ENCODE measurements around the gene VMAC. TPM values are rescaled to one million over a fixed set of nuclear protein-coding genes. Genes with fewer than 3 reads are reported as not detected.
A peak's percentile ranks its signal among the peaks of the same experiment; 100 is the strongest.

Gene VMAC
- total and polyA plus RNA-seq, 2 experiments from 2014 or later: 2.1 to 4.4 TPM

GRCh38 chr19:5956728-5957127, 52.1 kb downstream of the VMAC start:
- Histone ChIP-seq H3K27me3 (replicated peaks; ENCODE audit: insufficient read depth) (no peaks in the 10 kb centered on the region), H3K79me2 (ENCODE audit: insufficient read depth) (peaks cover 100% of the 10 kb centered on the region), H3F3A (ENCODE audit: insufficient read depth) (peaks cover 49% of the 10 kb centered on the region), H3K4me2 (ENCODE audit: unreplicated experiment) (no peak overlapping the region), H4K20me1 (ENCODE audit: insufficient read depth) (peaks cover 4% of the 10 kb centered on the region; the same call in 1 of the 2 replicates), H3K9me3 (ENCODE audit: low read depth) (no peaks in the 10 kb centered on the region), H3K4me1 (ENCODE audit: insufficient read depth) (peaks cover 39% of the 10 kb centered on the region), H3K27ac (no peak overlapping the region), H3K9me2 (ENCODE audit: insufficient read depth) (no peaks in the 10 kb centered on the region), H2AFZ (no peak overlapping the region), H3K4me3 (no peak overlapping the region), H3K36me3 (ENCODE audit: low read depth) (no peaks in the 10 kb centered on the region), H3K9ac (no peak overlapping the region)
- no peak for DNase-seq
- 94 to 97% methylated on average over 12 of the region's 12 CpGs for WGBS, 2 experiments (ENCODE audit: low coverage in 1 of 2, low lambda C conversion rate in 2 of 2, missing lambda C conversion rate in 2 of 2)
- no peak for TF ChIP-seq EZH2 (IDR thresholded peaks at IDR 0.05; ENCODE audit: insufficient read depth, poor library complexity, severe bottlenecking)
- no peak for TF ChIP-seq EZH2phosphoT487 (IDR thresholded peaks at IDR 0.05; ENCODE audit: insufficient read depth, low read depth)
- in situ Hi-C loops (cut with MboI): no loop called here

- in situ Hi-C loops (cut with MboI): no loop called here
- H3K4me3 ChIP-seq: no peak overlapping the region
- no peak overlapping the region for H2AFZ ChIP-seq
- no peaks in the 10 kb centered on the region for H3K36me3 ChIP-seq (ENCODE audit: low read depth)
- peak; percentile 49 for DNase-seq
- no peaks in the 10 kb centered on the region for H3K9me2 ChIP-seq (ENCODE audit: insufficient read depth)
- peaks cover 4% of the 10 kb centered on the region; the same call in 1 of the 2 replicates for H4K20me1 ChIP-seq (ENCODE audit: insufficient read depth)
- H3K27me3 ChIP-seq (replicated peaks; ENCODE audit: insufficient read depth): no peaks in the 10 kb centered on the region
- peaks cover 100% of the 10 kb centered on the region for H3K79me2 ChIP-seq (ENCODE audit: insufficient read depth)
- no peaks in the 10 kb centered on the region for H3K9me3 ChIP-seq (ENCODE audit: low read depth)
- peaks cover 42% of the 10 kb centered on the region for H3K4me1 ChIP-seq (ENCODE audit: insufficient read depth)
- no peak overlapping the region for H3K4me2 ChIP-seq (ENCODE audit: unreplicated experiment)
- H3K27ac ChIP-seq: no peak overlapping the region
- TF ChIP-seq EZH2 (IDR thresholded peaks at IDR 0.05; ENCODE audit: insufficient read depth, poor library complexity, severe bottlenecking): no peak
- TF ChIP-seq EZH2phosphoT487 (IDR thresholded peaks at IDR 0.05; ENCODE audit: insufficient read depth, low read depth): no peak
- WGBS, 2 experiments (ENCODE audit: low coverage in 1 of 2, low lambda C conversion rate in 2 of 2, missing lambda C conversion rate in 2 of 2): 75 to 79% methylated on average over 9 to 10 of the region's 10 CpGs
- no peak overlapping the region for H3K9ac ChIP-seq
- H3F3A ChIP-seq (ENCODE audit: insufficient read depth): peaks cover 51% of the 10 kb centered on the region
Observed at GRCh38 chr19:5957170-5957569, 52.5 kb downstream of the VMAC start.

- Histone ChIP-seq H3F3A (ENCODE audit: insufficient read depth) (peaks cover 45% of the 10 kb centered on the region), H3K27ac (no peak overlapping the region), H3K9ac (no peak overlapping the region), H3K9me2 (ENCODE audit: insufficient read depth) (no peaks in the 10 kb centered on the region), H3K27me3 (replicated peaks; ENCODE audit: insufficient read depth) (no peaks in the 10 kb centered on the region), H4K20me1 (ENCODE audit: insufficient read depth) (peaks cover 4% of the 10 kb centered on the region; the same call in 1 of the 2 replicates), H3K4me3 (no peak overlapping the region), H3K4me1 (ENCODE audit: insufficient read depth) (peaks cover 39% of the 10 kb centered on the region), H3K9me3 (ENCODE audit: low read depth) (no peaks in the 10 kb centered on the region), H3K4me2 (ENCODE audit: unreplicated experiment) (no peak overlapping the region), H3K36me3 (ENCODE audit: low read depth) (no peaks in the 10 kb centered on the region), H3K79me2 (ENCODE audit: insufficient read depth) (peaks cover 100% of the 10 kb centered on the region), H2AFZ (no peak overlapping the region)
- DNase-seq: no peak
- in situ Hi-C loops (cut with MboI): no loop called here
- TF ChIP-seq EZH2 (IDR thresholded peaks at IDR 0.05; ENCODE audit: insufficient read depth, poor library complexity, severe bottlenecking): no peak
- TF ChIP-seq EZH2phosphoT487 (IDR thresholded peaks at IDR 0.05; ENCODE audit: insufficient read depth, low read depth): no peak
- WGBS, 2 experiments (ENCODE audit: low coverage in 1 of 2, low lambda C conversion rate in 2 of 2, missing lambda C conversion rate in 2 of 2): 91% methylated on average over 21 of the region's 21 CpGs
Observed at GRCh38 chr19:5958074-5958850, 53.6 kb downstream of the VMAC start.

- 93 to 98% methylated on average over 10 of the region's 10 CpGs for WGBS, 2 experiments (ENCODE audit: low coverage in 1 of 2, low lambda C conversion rate in 2 of 2, missing lambda C conversion rate in 2 of 2)
- DNase-seq: no peak
- H4K20me1 ChIP-seq (ENCODE audit: insufficient read depth): peaks cover 4% of the 10 kb centered on the region; the same call in 1 of the 2 replicates
Observed at GRCh38 chr19:5958851-5959122, 54.1 kb downstream of the VMAC start.

More at GRCh38 chr19:5958851-5959122, 54.1 kb downstream of the VMAC start:
- Histone ChIP-seq H3K9me3 (ENCODE audit: low read depth) (no peaks in the 10 kb centered on the region), H3K9me2 (ENCODE audit: insufficient read depth) (no peaks in the 10 kb centered on the region), H3K36me3 (ENCODE audit: low read depth) (no peaks in the 10 kb centered on the region), H3K4me2 (ENCODE audit: unreplicated experiment) (no peak overlapping the region), H3K27ac (no peak overlapping the region), H3K9ac (no peak overlapping the region), H3F3A (ENCODE audit: insufficient read depth) (peaks cover 40% of the 10 kb centered on the region), H3K4me1 (ENCODE audit: insufficient read depth) (peaks cover 34% of the 10 kb centered on the region), H3K79me2 (ENCODE audit: insufficient read depth) (peaks cover 100% of the 10 kb centered on the region), H3K27me3 (replicated peaks; ENCODE audit: insufficient read depth) (no peaks in the 10 kb centered on the region), H3K4me3 (no peak overlapping the region), H2AFZ (no peak overlapping the region)
- no peak for TF ChIP-seq EZH2 (IDR thresholded peaks at IDR 0.05; ENCODE audit: insufficient read depth, poor library complexity, severe bottlenecking)
- no peak for TF ChIP-seq EZH2phosphoT487 (IDR thresholded peaks at IDR 0.05; ENCODE audit: insufficient read depth, low read depth)
- in situ Hi-C loops (cut with MboI): no loop called here

Data from GM23248 (cell line).